Retinal pigment epithelial cell (primary cell): ENCODE results near the gene CTNNBIP1.

Experiments used
- DNase-seq: peaks from one replicate; pipeline ENCODE4 v3.0.0-alpha.2; 2010; ENCODE audit warnings: low read depth
- H3K4me3 ChIP-seq: 2 replicates; pipeline ENCODE4 v1.5.1; 2011; ENCODE audit warnings: mild to moderate bottlenecking, low read length, control low read depth, moderate library complexity
- TF ChIP-seq, protein P1 (sequence below): conservative IDR thresholded peaks from 2 replicates; pipeline ENCODE4 v1.5.1; 2011; ENCODE audit warnings: low read depth, low read length, control low read depth, inconsistent platforms

CTNNBIP1 gene

GRCh38 chr1:9858293-9859035 lies 51.6 kb downstream of the CTNNBIP1 start:
- TF ChIP-seq, protein P1, sequence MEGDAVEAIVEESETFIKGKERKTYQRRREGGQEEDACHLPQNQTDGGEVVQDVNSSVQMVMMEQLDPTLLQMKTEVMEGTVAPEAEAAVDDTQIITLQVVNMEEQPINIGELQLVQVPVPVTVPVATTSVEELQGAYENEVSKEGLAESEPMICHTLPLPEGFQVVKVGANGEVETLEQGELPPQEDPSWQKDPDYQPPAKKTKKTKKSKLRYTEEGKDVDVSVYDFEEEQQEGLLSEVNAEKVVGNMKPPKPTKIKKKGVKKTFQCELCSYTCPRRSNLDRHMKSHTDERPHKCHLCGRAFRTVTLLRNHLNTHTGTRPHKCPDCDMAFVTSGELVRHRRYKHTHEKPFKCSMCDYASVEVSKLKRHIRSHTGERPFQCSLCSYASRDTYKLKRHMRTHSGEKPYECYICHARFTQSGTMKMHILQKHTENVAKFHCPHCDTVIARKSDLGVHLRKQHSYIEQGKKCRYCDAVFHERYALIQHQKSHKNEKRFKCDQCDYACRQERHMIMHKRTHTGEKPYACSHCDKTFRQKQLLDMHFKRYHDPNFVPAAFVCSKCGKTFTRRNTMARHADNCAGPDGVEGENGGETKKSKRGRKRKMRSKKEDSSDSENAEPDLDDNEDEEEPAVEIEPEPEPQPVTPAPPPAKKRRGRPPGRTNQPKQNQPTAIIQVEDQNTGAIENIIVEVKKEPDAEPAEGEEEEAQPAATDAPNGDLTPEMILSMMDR, result no peak
- H3K4me3 ChIP-seq, result no peak overlapping the region
- no peak for DNase-seq

DNA sequence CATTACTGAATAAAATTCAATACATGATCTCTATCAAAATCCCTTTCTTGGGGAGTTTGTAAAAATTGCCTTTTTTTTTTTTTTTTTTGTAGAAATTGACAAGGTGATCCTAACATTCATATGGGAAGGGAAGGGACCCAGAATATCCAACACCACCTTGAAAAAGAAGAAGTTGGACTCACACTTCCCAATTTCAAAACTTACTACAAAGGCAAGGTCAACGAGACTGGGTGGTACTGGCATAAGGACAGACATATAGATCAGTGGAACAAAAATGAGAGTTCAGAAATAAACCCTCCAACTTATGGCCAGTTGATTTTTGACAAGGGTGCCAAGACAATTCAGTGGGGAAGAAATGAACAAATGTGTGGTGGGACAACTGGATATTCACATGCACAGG lies 54.9 kb downstream of the CTNNBIP1 start:
- no peak for DNase-seq
- TF ChIP-seq, protein P1, result no peak
- no peak overlapping the region for H3K4me3 ChIP-seq

GRCh38 chr1:9853249-9853595 lies 56.8 kb downstream of the CTNNBIP1 start:
- TF ChIP-seq, protein P1, result no peak
- no peak for DNase-seq
- H3K4me3 ChIP-seq, result no peak overlapping the region

DNA sequence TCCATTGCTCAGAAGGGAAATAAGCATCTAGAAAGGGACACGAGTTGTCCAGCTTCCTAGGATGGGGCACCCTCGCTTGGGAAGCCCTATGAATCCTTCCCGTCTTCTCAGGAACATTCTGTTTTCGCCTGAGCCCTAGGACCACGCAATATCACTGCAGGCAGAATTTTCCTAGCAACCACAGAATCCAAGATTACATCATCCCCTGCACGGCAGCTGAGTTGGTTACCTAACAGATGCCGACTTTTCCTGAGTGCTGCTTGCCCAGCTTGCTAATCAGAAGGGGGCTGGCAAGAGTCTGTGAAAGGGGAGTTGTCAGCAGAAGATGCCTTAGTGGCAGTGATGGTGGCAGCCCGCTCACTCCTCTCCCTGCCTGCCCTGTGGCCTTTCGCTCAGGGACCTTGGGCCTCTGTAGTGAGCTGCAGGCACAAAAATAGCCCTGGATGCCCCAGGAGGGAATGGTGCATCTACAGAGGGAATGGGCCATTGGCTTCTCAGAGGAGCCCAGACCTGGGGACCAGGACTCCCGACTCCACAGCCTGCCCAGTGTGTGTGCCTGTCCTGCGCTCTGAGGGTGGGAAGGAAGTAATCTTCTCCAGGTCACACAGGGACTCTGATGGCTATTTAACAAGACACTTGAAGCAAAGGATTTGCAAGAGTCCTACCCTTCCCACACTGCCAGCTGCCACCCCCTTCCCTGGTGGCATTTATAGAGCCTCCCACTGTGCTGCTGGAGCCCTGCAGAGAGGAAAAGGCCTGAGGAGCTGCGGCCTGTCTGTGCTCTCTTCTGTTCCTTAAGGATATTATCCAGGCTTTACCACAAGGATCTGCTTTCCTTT lies 57.4 kb downstream of the CTNNBIP1 start:
- TF ChIP-seq, protein P1, result no peak
- no peak overlapping the region for H3K4me3 ChIP-seq
- no peak for DNase-seq

GRCh38 chr1:9852004-9852403 lies 58.1 kb downstream of the CTNNBIP1 start:
- DNase-seq, result no peak
- TF ChIP-seq, protein P1, result no peak
- no peak overlapping the region for H3K4me3 ChIP-seq

DNA sequence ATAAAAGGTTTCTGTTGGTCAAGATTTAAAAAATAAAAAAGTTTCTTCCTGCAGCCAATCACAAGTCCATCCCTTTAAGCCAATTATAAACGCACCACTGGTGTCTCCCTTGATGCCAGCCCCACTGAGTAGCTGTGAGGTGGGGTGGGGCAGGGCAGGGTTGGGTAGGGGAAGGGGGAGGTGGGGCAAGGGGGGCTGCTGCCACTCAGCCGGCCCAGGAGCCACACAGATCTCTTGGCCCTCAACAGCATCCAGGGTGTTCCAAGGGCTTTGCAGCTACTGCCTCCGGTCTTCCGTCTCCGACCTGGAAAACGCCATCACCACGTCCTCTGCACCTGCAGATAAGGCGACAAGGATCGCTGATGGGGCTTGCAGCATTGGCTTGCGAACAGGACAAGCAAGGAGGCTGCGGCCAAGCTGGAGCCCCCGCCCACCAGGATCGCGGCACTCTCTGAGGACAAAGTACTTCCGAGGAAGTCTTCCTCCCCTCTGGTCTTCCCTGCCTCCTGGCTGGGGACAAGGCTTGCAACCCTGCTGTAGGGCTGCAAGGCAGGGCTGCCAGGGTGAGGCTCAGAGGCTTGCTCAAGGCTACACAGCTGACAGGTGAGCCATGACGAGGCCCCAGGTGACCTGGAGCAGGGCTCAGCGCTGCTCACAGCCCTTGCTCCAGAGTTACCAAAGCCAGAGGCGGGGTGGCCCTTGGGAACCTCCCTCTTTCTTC lies 59.5 kb downstream of the CTNNBIP1 start:
- no peak for DNase-seq
- H3K4me3 ChIP-seq, result no peak overlapping the region
- TF ChIP-seq, protein P1, result no peak
